Tibial artery (tissue), 4 donors: ENCODE measurements around the gene SPACA7.
"Not testable (repeated sequence)": the region's sequence is repeated elsewhere in the genome, so short reads cannot be mapped to it uniquely, and the experiment has no call there.

ENCODE experiments used
- DNase-seq, 2 donors: peaks; one replicate each; pipeline ENCODE4 v3.0.0-alpha.2; 2019
- H3K27ac ChIP-seq, 2 donors: fragments of 200-600 bp; sonication (generic) in 1 of 2; 1 replicate in 1 of 2; 2 replicates in 1 of 2; pipeline ENCODE4 v1.5.1; 2018 to 2019; ENCODE audit warnings: mild to moderate bottlenecking in 1 of 2
- H3K27me3 ChIP-seq, 2 donors: fragments of 200-600 bp; sonication (generic) in 1 of 2; one replicate each; pipeline versions ENCODE4 v1.5.1 to v1.6.0; 2016 to 2019
- H3K36me3 ChIP-seq, 3 donors: fragments of 200-600 bp; sonication (generic) in 2 of 3; one replicate each; pipeline ENCODE4 v1.5.1; 2016 to 2019; ENCODE audit warnings: mild to moderate bottlenecking in 2 of 3
- H3K4me1 ChIP-seq, 4 donors: fragments of 200-600 bp; sonication (generic) in 2 of 4; 1 replicate in 3 of 4; 2 replicates in 1 of 4; pipeline ENCODE4 v1.5.1; 2016 to 2019
- H3K4me3 ChIP-seq, 2 donors: fragments of 200-600 bp; sonication (generic) in 1 of 2; 1 replicate in 1 of 2; 2 replicates in 1 of 2; pipeline ENCODE4 v1.5.1; 2018 to 2019; ENCODE audit warnings: mild to moderate bottlenecking in 2 of 2
- H3K9me3 ChIP-seq, 3 donors: fragments of 200-600 bp; sonication (generic) in 1 of 3; one replicate each; pipeline ENCODE4 v1.5.1; 2016 to 2019
- CTCF ChIP-seq, 2 experiments: fragments of 200-600 bp in 1 of 2; fragments of 450-650 bp in 1 of 2; IDR thresholded peaks; one replicate each; pipeline ENCODE4 v1.5.1; 2017 to 2019; ENCODE audit warnings: antibody characterized with exemption in 2 of 2, mild to moderate bottlenecking in 1 of 2, moderate library complexity in 1 of 2
- intact Hi-C: fragments of 100-400 bp; cut with DNase I; formaldehyde crosslinking; loops from one replicate; pipeline ENCODE4 v1.15.0; 2023; ENCODE audit warnings: low total_unique reads

Gene SPACA7

GRCh38 chr13:112431734-112432133 lies 55.6 kb downstream of the SPACA7 start:
- no peak for DNase-seq
- H3K4me3 ChIP-seq = no peak overlapping the region
- H3K9me3 ChIP-seq = peaks cover 3 to 15% (median 5%) of the 10 kb centered on the region in 3 donors
- no peaks in the 10 kb centered on the region for H3K4me1 ChIP-seq
- TF ChIP-seq CTCF (IDR thresholded peaks at IDR 0.05) = no peak
- H3K27ac ChIP-seq = no peak overlapping the region
- intact Hi-C loops = no loop called here
- peaks cover 0 to 4% of the 10 kb centered on the region in 2 donors for H3K27me3 ChIP-seq
- H3K36me3 ChIP-seq = no peaks in the 10 kb centered on the region

GRCh38 chr13:112432734-112433133 lies 56.6 kb downstream of the SPACA7 start:
- DNase-seq, H3K27ac ChIP-seq, H3K4me3 ChIP-seq, H3K27me3 ChIP-seq, H3K36me3 ChIP-seq, H3K4me1 ChIP-seq, intact Hi-C loops: not testable (repeated sequence)
- peaks cover 3 to 15% (median 5%) of the 10 kb centered on the region in 3 donors for H3K9me3 ChIP-seq

GRCh38 chr13:112433517-112433916 lies 57.4 kb downstream of the SPACA7 start:
- intact Hi-C loops, DNase-seq, H3K36me3 ChIP-seq, H3K4me1 ChIP-seq, H3K27me3 ChIP-seq, H3K9me3 ChIP-seq, H3K27ac ChIP-seq, H3K4me3 ChIP-seq: not testable (repeated sequence)

- no peak for TF ChIP-seq CTCF (IDR thresholded peaks at IDR 0.05)
- intact Hi-C loops = no loop called here
- no peak for DNase-seq
Measured at GRCh38 chr13:112434032-112434431, 57.9 kb downstream of the SPACA7 start.

GRCh38 chr13:112434937-112435523 lies 58.9 kb downstream of the SPACA7 start:
- H3K36me3 ChIP-seq = no peaks in the 10 kb centered on the region
- H3K4me1 ChIP-seq = no peaks in the 10 kb centered on the region
- no peak for TF ChIP-seq CTCF (IDR thresholded peaks at IDR 0.05)
- H3K27ac ChIP-seq = no peak overlapping the region
- no peak overlapping the region for H3K4me3 ChIP-seq
- no peak for DNase-seq
- peaks cover 0 to 4% (median 0%) of the 10 kb centered on the region in 3 donors for H3K9me3 ChIP-seq
- intact Hi-C loops = no loop called here
- H3K27me3 ChIP-seq = peaks cover 0 to 4% of the 10 kb centered on the region in 2 donors

More at GRCh38 chr13:112434032-112434431, 57.9 kb downstream of the SPACA7 start:
- Histone ChIP-seq H3K4me3 (no peak overlapping the region), H3K36me3 (no peaks in the 10 kb centered on the region), H3K27ac (no peak overlapping the region), H3K27me3 (peaks cover 0 to 4% of the 10 kb centered on the region in 2 donors), H3K4me1 (no peaks in the 10 kb centered on the region), H3K9me3 (peaks cover 3 to 5% (median 3%) of the 10 kb centered on the region in 3 donors)

- H3K9me3 ChIP-seq = peaks cover 0 to 4% (median 0%) of the 10 kb centered on the region in 3 donors
- H3K27me3 ChIP-seq = peaks cover 0 to 6% of the 10 kb centered on the region in 2 donors
- H3K36me3 ChIP-seq = no peaks in the 10 kb centered on the region
- TF ChIP-seq CTCF (IDR thresholded peaks at IDR 0.05) = no peak
- H3K4me3 ChIP-seq = no peak overlapping the region
- H3K4me1 ChIP-seq = no peaks in the 10 kb centered on the region
- H3K27ac ChIP-seq = no peak overlapping the region
- no peak for DNase-seq
- intact Hi-C loops = no loop called here
Measured at GRCh38 chr13:112435973-112436372, 59.8 kb downstream of the SPACA7 start.

GRCh38 chr13:112438094-112438493 lies 61.9 kb downstream of the SPACA7 start:
- TF ChIP-seq CTCF (IDR thresholded peaks at IDR 0.05) = no peak
- Histone ChIP-seq H3K27me3 (peaks cover 0 to 24% of the 10 kb centered on the region in 2 donors), H3K4me1 (no peaks in the 10 kb centered on the region), H3K27ac (no peak overlapping the region), H3K9me3 (peaks cover 0 to 4% (median 0%) of the 10 kb centered on the region in 3 donors), H3K36me3 (no peaks in the 10 kb centered on the region), H3K4me3 (no peak overlapping the region)
- intact Hi-C loops = no loop called here
- no peak for DNase-seq
